Colonic mucosa (tissue), 4 donors: ENCODE measurements around the gene SLCO3A1. TPM values are rescaled to one million over a fixed set of nuclear protein-coding genes. Genes with fewer than 3 reads are reported as not detected.

ENCODE experiments used
- DNase-seq: peaks from one replicate; pipeline ENCODE4 v3.0.0-alpha.2; 2020
- H3K27ac ChIP-seq: fragments of 200-600 bp; one replicate; pipeline ENCODE4 v1.8.0; 2021
- H3K27me3 ChIP-seq: fragments of 200-600 bp; one replicate; pipeline ENCODE4 v1.8.0; 2021
- H3K36me3 ChIP-seq: fragments of 200-600 bp; one replicate; pipeline ENCODE4 v1.8.0; 2021
- H3K4me1 ChIP-seq: fragments of 200-600 bp; one replicate; pipeline ENCODE4 v1.8.0; 2021; ENCODE audit warnings: mild to moderate bottlenecking
- H3K4me3 ChIP-seq: fragments of 200-600 bp; one replicate; pipeline ENCODE4 v1.8.0; 2021
- H3K9ac ChIP-seq, 2 donors: one replicate each; pipeline ENCODE4 v1.7.0; 2013; ENCODE audit warnings: control low read depth in 2 of 2, low read depth in 2 of 2, low read length in 2 of 2
- H3K9me3 ChIP-seq: fragments of 200-600 bp; one replicate; pipeline ENCODE4 v1.8.0; 2021
- intact Hi-C: fragments of 100-400 bp; cut with DNase I; formaldehyde crosslinking; loops from one replicate; pipeline ENCODE4 v1.14.1; 2022
- total RNA-seq, 2 donors: library from RNA; stranded (reverse); fragmentation: NEBNext Ultra II Directional in 1 of 2; extraction: Animal tissue kit (Norgen Biotek cat#: 25700) in 1 of 2; gene quantifications; one replicate each; pipeline ENCODE4 v1.2.1, GENCODE V29; 2021
- TF ChIP-seq, protein P1 (sequence below): fragments of 200-600 bp; IDR thresholded peaks from one replicate; pipeline ENCODE4 v1.8.0; 2022; ENCODE audit warnings: antibody characterized with exemption, mild to moderate bottlenecking
- donor health status: healthy.
- donor health status: DM: no; HTN: no; CAD: no.
- donor health status: DM: no; HTN: no; CAD: no.

Gene SLCO3A1
- total RNA-seq, 2 donors from 2014 or later: 11.4 to 24.6 TPM

DNA sequence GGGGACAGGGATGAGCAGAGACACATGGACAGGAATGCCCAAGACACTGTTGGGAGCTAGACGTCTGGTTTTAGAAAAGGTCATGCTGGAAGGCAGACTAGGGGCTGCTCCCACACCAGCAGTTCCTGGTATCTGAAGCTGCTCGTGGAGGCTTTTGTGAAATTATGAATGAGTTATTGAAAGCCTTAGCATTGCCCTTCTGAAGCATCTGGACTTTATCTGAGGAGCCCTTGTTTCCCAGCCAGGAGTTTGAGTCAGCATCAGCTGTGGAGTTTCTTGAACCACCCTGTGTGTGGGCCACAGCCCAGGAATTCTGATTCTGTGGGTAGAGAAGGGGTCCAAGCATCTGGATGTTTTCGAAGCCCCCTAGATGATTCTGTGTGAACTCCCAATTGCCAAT lies 258.7 kb downstream of the SLCO3A1 start:
- Histone ChIP-seq H3K9ac (no peak overlapping the region), H3K4me3 (no peak overlapping the region), H3K9me3 (no peaks in the 10 kb centered on the region), H3K36me3 (no peaks in the 10 kb centered on the region), H3K27me3 (no peaks in the 10 kb centered on the region), H3K4me1 (no peaks in the 10 kb centered on the region), H3K27ac (no peak overlapping the region)
- DNase-seq: no peak
- TF ChIP-seq, protein P1, sequence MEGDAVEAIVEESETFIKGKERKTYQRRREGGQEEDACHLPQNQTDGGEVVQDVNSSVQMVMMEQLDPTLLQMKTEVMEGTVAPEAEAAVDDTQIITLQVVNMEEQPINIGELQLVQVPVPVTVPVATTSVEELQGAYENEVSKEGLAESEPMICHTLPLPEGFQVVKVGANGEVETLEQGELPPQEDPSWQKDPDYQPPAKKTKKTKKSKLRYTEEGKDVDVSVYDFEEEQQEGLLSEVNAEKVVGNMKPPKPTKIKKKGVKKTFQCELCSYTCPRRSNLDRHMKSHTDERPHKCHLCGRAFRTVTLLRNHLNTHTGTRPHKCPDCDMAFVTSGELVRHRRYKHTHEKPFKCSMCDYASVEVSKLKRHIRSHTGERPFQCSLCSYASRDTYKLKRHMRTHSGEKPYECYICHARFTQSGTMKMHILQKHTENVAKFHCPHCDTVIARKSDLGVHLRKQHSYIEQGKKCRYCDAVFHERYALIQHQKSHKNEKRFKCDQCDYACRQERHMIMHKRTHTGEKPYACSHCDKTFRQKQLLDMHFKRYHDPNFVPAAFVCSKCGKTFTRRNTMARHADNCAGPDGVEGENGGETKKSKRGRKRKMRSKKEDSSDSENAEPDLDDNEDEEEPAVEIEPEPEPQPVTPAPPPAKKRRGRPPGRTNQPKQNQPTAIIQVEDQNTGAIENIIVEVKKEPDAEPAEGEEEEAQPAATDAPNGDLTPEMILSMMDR: no peak
- intact Hi-C loops: no loop called here

DNA sequence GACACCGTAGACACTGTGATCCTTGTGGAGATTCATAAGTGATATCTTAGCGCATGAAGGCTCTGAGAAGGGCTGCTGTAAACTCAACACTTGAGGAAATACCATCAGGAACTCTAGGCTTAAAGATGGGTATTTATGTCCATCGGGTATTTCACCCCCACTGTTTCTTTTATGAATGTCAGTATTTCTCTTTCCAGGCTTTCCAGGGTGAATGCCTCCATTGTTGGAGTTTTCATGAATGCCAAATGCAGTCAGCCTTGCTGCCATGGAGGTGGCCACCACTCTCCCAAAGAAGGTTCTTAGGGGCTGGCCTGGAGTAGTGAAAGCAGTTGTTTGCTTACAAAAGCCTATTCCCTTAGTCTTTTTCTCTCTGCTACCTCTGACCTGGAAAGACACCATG lies 259.2 kb downstream of the SLCO3A1 start:
- TF ChIP-seq, protein P1: no peak
- intact Hi-C loops: no loop called here
- Histone ChIP-seq H3K36me3 (no peaks in the 10 kb centered on the region), H3K27me3 (no peaks in the 10 kb centered on the region), H3K9me3 (no peaks in the 10 kb centered on the region), H3K9ac (no peak overlapping the region), H3K4me3 (no peak overlapping the region), H3K4me1 (no peaks in the 10 kb centered on the region), H3K27ac (no peak overlapping the region)
- no peak for DNase-seq

DNA sequence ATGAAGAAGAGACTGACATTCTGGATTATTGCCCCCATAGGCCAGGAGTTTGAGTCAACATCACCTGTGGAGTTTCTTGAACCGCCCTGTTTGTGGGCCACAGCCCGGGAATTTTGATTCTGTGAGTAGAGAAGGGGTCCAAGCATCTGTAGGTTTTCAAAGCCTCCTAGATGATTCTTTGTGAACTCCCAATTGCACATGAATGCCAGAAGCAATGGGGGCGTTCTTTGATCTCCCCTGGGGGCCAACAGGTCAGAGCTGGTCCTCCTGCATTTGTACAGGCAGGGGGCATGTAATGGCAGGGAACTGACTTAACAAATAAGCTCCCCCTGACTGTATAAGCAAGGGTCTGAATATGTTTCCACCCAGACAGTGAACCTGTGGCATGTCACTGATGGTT lies 260.3 kb downstream of the SLCO3A1 start:
- Histone ChIP-seq H3K36me3 (no peaks in the 10 kb centered on the region), H3K9me3 (no peaks in the 10 kb centered on the region), H3K9ac (no peak overlapping the region), H3K27ac (no peak overlapping the region), H3K27me3 (no peaks in the 10 kb centered on the region), H3K4me3 (no peak overlapping the region), H3K4me1 (no peaks in the 10 kb centered on the region)
- DNase-seq: no peak
- TF ChIP-seq, protein P1: no peak
- intact Hi-C loops: no loop called here

DNA sequence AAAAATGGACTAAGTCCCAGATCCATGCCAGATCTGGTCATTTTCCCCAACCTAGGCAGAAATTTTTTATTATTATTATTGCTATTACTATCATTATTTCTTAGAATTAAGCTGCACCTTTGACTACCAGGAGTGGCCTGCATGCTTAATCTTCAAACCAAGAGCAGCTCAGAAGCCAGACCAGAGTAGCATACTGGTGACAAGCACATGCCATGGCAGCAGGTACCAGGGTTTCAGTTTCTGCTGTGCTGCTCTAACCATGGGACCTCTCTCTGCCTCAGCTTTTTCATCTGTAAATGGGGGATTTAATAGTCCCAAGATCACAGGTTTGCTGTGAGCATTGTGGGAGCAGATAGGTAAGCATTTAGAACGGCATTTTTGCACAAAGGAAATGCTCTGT lies 262.3 kb downstream of the SLCO3A1 start:
- intact Hi-C loops: no loop called here
- no peaks in the 10 kb centered on the region for H3K36me3 ChIP-seq
- H3K27me3 ChIP-seq: no peaks in the 10 kb centered on the region
- TF ChIP-seq, protein P1: no peak
- H3K27ac ChIP-seq: no peak overlapping the region
- H3K9me3 ChIP-seq: no peaks in the 10 kb centered on the region
- no peak overlapping the region for H3K4me3 ChIP-seq
- no peak overlapping the region for H3K9ac ChIP-seq
- DNase-seq: no peak
- H3K4me1 ChIP-seq: no peaks in the 10 kb centered on the region

DNA sequence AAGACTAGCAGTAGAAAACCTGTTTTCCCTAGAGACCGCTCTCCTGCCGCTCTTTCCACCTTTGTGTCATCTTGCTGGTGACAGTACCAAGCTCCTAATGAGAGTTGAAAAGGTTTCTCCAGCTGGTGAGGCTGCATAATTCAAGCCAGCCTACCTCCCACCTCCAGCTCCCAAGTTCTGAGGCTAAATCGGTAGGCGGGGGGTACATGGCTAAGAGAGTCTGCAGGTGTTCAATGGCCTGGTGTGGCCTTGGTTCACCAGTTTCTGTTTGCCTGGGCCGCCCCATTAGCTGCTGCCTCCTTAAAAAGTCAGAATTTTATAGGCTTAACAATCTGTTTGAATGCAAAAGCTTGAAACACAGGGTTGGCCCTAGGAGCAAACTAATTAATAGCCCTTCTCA lies 262.8 kb downstream of the SLCO3A1 start:
- DNase-seq: no peak
- Histone ChIP-seq H3K4me3 (no peak overlapping the region), H3K27ac (no peak overlapping the region), H3K9ac (no peak overlapping the region), H3K9me3 (no peaks in the 10 kb centered on the region), H3K36me3 (no peaks in the 10 kb centered on the region), H3K27me3 (no peaks in the 10 kb centered on the region), H3K4me1 (no peaks in the 10 kb centered on the region)
- TF ChIP-seq, protein P1: no peak
- intact Hi-C loops: no loop called here

DNA sequence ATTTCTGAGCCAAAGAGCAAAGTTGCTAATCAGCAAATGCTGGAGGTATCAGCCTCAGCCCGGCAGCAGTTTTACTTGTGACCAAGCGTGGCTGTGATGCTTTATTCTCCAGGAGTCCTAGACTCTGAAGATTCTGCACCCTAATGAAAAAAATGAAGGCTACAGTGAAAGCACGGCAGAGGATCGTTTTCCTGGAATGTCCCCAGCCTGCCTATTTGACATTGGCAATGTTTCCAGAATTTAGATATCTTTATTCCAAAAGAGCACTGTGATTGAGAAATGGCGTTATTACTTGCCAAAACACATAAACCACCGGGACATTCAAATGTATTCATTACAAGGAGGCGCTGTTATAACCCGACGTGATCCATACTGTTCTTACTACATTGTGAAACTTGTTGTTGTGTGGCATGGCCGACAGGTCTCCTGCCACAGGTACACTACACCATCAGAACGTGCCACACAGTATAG lies 263.8 kb downstream of the SLCO3A1 start:
- Histone ChIP-seq H3K27ac (no peak overlapping the region), H3K27me3 (no peaks in the 10 kb centered on the region), H3K9me3 (no peaks in the 10 kb centered on the region), H3K4me3 (no peak overlapping the region), H3K9ac (no peak overlapping the region), H3K4me1 (no peaks in the 10 kb centered on the region), H3K36me3 (no peaks in the 10 kb centered on the region)
- TF ChIP-seq, protein P1: no peak
- intact Hi-C loops: no loop called here
- no peak for DNase-seq
